ENCODE results near the gene UNC13B. TPM values are rescaled to one million over a fixed set of nuclear protein-coding genes. Genes with fewer than 3 reads are reported as not detected.

The UNC13B gene
- total RNA-seq, 6 experiments from 2014 or later, result 18.2 to 21.4 (median 19.7) TPM

DNA sequence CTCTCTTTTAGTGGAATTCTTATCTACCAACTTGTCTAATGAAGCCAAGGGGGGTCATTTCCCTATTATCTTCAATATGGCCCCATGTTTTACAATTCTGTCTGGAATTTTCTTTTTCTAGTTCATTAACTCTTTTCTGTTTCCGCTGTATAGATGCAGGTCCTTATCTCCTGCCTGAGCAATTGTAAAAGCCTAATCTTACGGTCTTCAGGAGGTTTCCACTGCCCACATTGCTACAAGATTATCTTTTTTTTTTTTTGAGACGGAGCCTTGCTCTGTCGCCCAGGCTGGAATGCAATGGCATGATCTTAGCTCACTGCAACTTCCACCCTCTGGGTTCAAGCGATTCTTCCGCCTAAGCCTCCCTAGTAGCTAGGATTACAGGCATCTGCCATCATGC lies 132.3 kb downstream of the UNC13B start:
- Mint-ChIP-seq H3K36me3 (ENCODE audit: low read depth) (no peaks in the 10 kb centered on the region; the same call in 1 of the 2 replicates), H3K9me3 (no peaks in the 10 kb centered on the region), H3K27ac (no peak overlapping the region), H3K27me3 (ENCODE audit: insufficient read depth) (no peaks in the 10 kb centered on the region), H3K4me3 (no peak overlapping the region), H3K4me1 (ENCODE audit: low read depth) (no peaks in the 10 kb centered on the region)
- DNase-seq, result no peak
- TF ChIP-seq, protein P1, sequence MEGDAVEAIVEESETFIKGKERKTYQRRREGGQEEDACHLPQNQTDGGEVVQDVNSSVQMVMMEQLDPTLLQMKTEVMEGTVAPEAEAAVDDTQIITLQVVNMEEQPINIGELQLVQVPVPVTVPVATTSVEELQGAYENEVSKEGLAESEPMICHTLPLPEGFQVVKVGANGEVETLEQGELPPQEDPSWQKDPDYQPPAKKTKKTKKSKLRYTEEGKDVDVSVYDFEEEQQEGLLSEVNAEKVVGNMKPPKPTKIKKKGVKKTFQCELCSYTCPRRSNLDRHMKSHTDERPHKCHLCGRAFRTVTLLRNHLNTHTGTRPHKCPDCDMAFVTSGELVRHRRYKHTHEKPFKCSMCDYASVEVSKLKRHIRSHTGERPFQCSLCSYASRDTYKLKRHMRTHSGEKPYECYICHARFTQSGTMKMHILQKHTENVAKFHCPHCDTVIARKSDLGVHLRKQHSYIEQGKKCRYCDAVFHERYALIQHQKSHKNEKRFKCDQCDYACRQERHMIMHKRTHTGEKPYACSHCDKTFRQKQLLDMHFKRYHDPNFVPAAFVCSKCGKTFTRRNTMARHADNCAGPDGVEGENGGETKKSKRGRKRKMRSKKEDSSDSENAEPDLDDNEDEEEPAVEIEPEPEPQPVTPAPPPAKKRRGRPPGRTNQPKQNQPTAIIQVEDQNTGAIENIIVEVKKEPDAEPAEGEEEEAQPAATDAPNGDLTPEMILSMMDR (IDR thresholded peaks at IDR 0.05), result no peak

DNA sequence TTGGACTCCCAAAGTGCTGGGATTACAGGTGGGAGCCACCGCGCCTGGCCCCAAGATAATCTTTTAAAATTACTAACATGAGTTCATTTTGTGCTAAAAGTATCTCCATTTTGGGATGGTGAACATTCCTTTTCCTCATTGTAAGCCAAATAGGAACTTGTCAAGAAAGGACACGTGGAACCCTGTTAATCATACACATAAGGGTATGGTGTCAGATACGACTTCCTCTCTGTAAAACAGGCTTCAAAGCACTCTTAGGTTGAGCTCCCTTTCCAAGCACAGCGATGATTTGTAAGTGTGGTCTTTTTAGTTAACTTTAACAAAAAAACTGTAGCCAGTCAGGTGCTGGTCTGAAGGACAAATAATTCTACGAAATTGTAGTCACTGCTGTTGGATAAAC lies 132.7 kb downstream of the UNC13B start:
- H3K27ac Mint-ChIP-seq, result no peak overlapping the region
- DNase-seq, result no peak
- TF ChIP-seq, protein P1 (IDR thresholded peaks at IDR 0.05), result no peak
- no peaks in the 10 kb centered on the region; the same call in 1 of the 2 replicates for H3K36me3 Mint-ChIP-seq (ENCODE audit: low read depth)
- no peaks in the 10 kb centered on the region for H3K9me3 Mint-ChIP-seq
- no peaks in the 10 kb centered on the region for H3K27me3 Mint-ChIP-seq (ENCODE audit: insufficient read depth)
- H3K4me3 Mint-ChIP-seq, result no peak overlapping the region
- no peaks in the 10 kb centered on the region for H3K4me1 Mint-ChIP-seq (ENCODE audit: low read depth)

DNA sequence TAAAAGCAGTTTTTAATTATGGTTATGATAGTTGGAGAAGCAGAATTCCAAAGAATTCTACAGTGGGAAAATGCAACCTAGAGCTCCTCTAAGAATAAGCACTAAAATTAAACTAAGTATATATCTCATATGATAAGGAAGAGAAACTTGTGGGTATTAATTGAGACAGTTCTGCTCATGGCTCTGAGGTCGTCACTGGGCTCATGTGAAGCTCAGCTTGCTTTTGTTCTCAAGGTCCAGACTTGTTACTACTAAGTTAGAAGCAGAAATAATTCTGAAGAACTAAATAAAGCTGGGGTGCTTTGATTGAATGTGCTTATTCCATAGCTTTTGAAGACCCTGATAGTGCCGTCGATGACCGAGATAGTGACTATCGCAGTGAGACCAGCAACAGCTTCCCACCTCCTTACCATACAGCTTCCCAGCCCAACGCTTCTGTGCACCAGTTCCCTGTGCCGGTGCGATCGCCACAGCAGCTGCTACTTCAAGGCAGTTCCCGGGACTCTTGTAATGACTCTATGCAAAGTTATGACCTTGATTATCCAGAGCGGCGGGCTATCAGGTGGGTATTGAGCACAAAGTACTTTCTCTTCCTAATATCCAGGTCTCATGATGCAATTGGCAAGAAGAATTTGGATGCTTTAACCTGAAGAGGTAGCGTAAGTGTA lies 133.7 kb downstream of the UNC13B start:
- Mint-ChIP-seq H3K27ac (no peak overlapping the region), H3K4me3 (no peak overlapping the region), H3K27me3 (ENCODE audit: insufficient read depth) (no peaks in the 10 kb centered on the region), H3K9me3 (no peaks in the 10 kb centered on the region), H3K36me3 (ENCODE audit: low read depth) (peaks cover 2% of the 10 kb centered on the region), H3K4me1 (ENCODE audit: low read depth) (no peaks in the 10 kb centered on the region)
- TF ChIP-seq, protein P1 (IDR thresholded peaks at IDR 0.05), result no peak
- DNase-seq, result no peak

DNA sequence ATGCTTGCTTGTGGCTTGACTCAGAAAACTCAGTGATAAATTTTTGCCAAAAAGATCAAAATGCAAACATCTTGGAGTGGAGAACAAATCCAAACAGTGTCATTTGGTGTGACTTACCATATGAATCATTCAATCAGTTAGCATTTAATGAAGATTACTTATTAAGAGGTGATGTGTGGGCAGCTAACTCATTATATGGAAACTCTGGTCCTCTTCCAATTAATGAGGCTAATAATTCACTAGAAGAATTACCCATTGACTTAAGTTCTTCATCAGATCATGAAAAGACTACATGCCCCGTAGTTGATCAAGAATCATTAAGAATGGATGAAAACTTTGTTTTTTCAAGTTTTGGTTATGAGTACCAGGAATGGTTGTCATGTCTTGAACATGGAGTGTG lies 141.8 kb downstream of the UNC13B start:
- Mint-ChIP-seq H3K36me3 (ENCODE audit: low read depth) (peaks cover 16% of the 10 kb centered on the region), H3K27me3 (ENCODE audit: insufficient read depth) (no peaks in the 10 kb centered on the region; the same call in 1 of the 2 replicates), H3K4me3 (no peak overlapping the region), H3K4me1 (ENCODE audit: low read depth) (peaks cover 15% of the 10 kb centered on the region), H3K9me3 (no peaks in the 10 kb centered on the region), H3K27ac (no peak overlapping the region)
- DNase-seq, result no peak
- TF ChIP-seq, protein P1 (IDR thresholded peaks at IDR 0.05), result no peak

DNA sequence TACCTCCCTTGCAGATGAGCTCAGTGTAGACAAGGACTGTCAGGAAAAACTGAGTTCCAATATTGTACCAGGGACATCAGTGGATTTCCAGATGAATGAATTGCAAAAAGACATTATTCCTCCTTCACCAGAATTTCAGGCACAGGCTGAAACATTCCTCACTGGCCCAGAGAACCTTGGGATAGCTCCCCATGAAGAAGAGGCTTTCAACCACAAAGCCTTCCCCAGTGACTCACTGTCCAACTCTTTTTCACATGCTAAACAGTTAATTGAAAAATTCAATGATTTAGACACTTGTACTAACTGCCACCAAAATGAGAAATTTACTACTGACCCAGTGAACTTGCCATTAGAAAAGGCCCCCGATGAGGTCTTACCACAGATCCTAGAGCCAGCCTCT lies 144.5 kb downstream of the UNC13B start:
- DNase-seq, result peak; percentile 24
- H3K36me3 Mint-ChIP-seq (ENCODE audit: low read depth), result peaks cover 14% of the 10 kb centered on the region
- H3K27me3 Mint-ChIP-seq (ENCODE audit: insufficient read depth), result no peaks in the 10 kb centered on the region; the same call in 1 of the 2 replicates
- TF ChIP-seq, protein P1 (IDR thresholded peaks at IDR 0.05), result no peak
- H3K4me1 Mint-ChIP-seq (ENCODE audit: low read depth), result peaks cover 15% of the 10 kb centered on the region
- no peak overlapping the region; the same call in 1 of the 2 replicates for H3K27ac Mint-ChIP-seq
- no peak overlapping the region for H3K4me3 Mint-ChIP-seq
- H3K9me3 Mint-ChIP-seq, result no peaks in the 10 kb centered on the region
